Hepatocyte (in vitro differentiated cells): ENCODE measurements around the gene CDH18.

Source experiments
- EZH2 ChIP-seq: fragments of 200-600 bp; sonication (generic); IDR thresholded peaks from 2 replicates; pipeline ENCODE4 v1.6.1; 2016; ENCODE audit warnings: antibody characterized with exemption, mild to moderate bottlenecking, borderline replicate concordance
- EZH2phosphoT487 ChIP-seq: fragments of 200-600 bp; sonication (generic); IDR thresholded peaks from one replicate; pipeline ENCODE4 v1.6.1; 2018; ENCODE audit warnings: antibody characterized with exemption, mild to moderate bottlenecking, low read depth, moderate library complexity; ENCODE audit not compliant: unreplicated experiment, severe bottlenecking
- TF ChIP-seq, protein P1 (sequence below): fragments of 200-600 bp; sonication (generic); IDR thresholded peaks from 2 replicates; pipeline ENCODE4 v1.5.1; 2016; ENCODE audit warnings: antibody characterized with exemption, mild to moderate bottlenecking; ENCODE audit not compliant: poor library complexity

DNA sequence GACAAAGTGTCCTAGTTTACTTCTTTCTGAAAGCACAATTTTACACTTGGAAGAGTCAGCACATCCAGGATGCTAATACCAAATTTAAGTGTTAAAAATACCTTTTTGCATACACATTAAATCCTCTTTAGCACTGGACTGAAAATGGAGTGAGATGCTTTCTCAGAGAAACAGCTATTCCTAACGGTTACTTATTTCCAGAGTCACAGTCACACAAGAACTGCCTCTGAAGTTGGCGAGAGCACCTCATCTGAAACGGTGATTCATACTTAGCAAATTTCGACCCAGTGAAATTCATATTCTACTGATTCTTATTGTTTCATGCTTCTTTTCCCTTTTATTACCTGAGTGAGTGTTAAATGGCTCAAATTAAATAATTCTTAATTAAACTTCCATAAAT is 12.2 kb downstream of the CDH18 start:
- TF ChIP-seq, protein P1, sequence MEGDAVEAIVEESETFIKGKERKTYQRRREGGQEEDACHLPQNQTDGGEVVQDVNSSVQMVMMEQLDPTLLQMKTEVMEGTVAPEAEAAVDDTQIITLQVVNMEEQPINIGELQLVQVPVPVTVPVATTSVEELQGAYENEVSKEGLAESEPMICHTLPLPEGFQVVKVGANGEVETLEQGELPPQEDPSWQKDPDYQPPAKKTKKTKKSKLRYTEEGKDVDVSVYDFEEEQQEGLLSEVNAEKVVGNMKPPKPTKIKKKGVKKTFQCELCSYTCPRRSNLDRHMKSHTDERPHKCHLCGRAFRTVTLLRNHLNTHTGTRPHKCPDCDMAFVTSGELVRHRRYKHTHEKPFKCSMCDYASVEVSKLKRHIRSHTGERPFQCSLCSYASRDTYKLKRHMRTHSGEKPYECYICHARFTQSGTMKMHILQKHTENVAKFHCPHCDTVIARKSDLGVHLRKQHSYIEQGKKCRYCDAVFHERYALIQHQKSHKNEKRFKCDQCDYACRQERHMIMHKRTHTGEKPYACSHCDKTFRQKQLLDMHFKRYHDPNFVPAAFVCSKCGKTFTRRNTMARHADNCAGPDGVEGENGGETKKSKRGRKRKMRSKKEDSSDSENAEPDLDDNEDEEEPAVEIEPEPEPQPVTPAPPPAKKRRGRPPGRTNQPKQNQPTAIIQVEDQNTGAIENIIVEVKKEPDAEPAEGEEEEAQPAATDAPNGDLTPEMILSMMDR = no peak
- no peak for TF ChIP-seq EZH2
- TF ChIP-seq EZH2phosphoT487 = no peak
